OCI-LY1 (cell line): ENCODE results near the gene TMEM238.

Source experiments
- H2AFZ ChIP-seq: fragments of 200-600 bp; sonication (generic), shearing (Covaris generic); 2 replicates; pipeline ENCODE4 v1.6.0; 2014; ENCODE audit warnings: antibody characterized with exemption, mild to moderate bottlenecking, low read length
- H3F3A ChIP-seq: fragments of 200-600 bp; sonication (generic), shearing (Covaris generic); 2 replicates; pipeline ENCODE4 v1.6.0; 2014; ENCODE audit warnings: mild to moderate bottlenecking, antibody characterized with exemption, low read length, moderate library complexity; ENCODE audit not compliant: insufficient read depth
- H3K27ac ChIP-seq: fragments of 200-600 bp; sonication (generic); 2 replicates; pipeline ENCODE4 v1.5.1; 2014; ENCODE audit warnings: low read length, mixed run types, mild to moderate bottlenecking, low read depth; ENCODE audit not compliant: poor library complexity, severe bottlenecking
- H3K27me3 ChIP-seq: fragments of 200-600 bp; sonication (generic); 2 replicates; pipeline ENCODE4 v1.6.0; 2014; ENCODE audit warnings: antibody characterized with exemption, mild to moderate bottlenecking, low read length, moderate library complexity; ENCODE audit not compliant: insufficient read depth
- H3K36me3 ChIP-seq: fragments of 200-600 bp; sonication (generic); 2 replicates; pipeline ENCODE4 v1.6.1; 2014; ENCODE audit warnings: mild to moderate bottlenecking, antibody characterized with exemption, low read length, moderate library complexity, mixed read lengths; ENCODE audit not compliant: insufficient read depth
- H3K4me1 ChIP-seq: fragments of 200-600 bp; sonication (generic); 2 replicates; pipeline ENCODE4 v1.5.1; 2014; ENCODE audit warnings: mild to moderate bottlenecking, low read length, moderate library complexity; ENCODE audit not compliant: insufficient read depth, severe bottlenecking
- H3K4me2 ChIP-seq: fragments of 200-600 bp; sonication (generic), shearing (Covaris generic); 2 replicates; pipeline ENCODE4 v1.6.1; 2014; ENCODE audit warnings: low read length
- H3K4me3 ChIP-seq: fragments of 200-600 bp; sonication (generic); 2 replicates; pipeline ENCODE4 v1.5.1; 2014; ENCODE audit warnings: low read length, low read depth, mild to moderate bottlenecking, mixed read lengths; ENCODE audit not compliant: poor library complexity, severe bottlenecking
- H3K79me2 ChIP-seq: fragments of 200-600 bp; shearing (Covaris generic); 2 replicates; pipeline ENCODE4 v1.6.1; 2016; ENCODE audit warnings: mixed run types, low read length, mixed read lengths; ENCODE audit not compliant: insufficient read depth
- H3K9ac ChIP-seq: fragments of 200-600 bp; sonication (generic), shearing (Covaris generic); 2 replicates; pipeline ENCODE4 v1.6.1; 2014; ENCODE audit warnings: mild to moderate bottlenecking, low read length, mixed read lengths
- H3K9me2 ChIP-seq: fragments of 200-600 bp; sonication (generic), shearing (Covaris generic); 2 replicates; pipeline ENCODE4 v1.6.1; 2014; ENCODE audit warnings: low read depth, mild to moderate bottlenecking, low read length, mixed read lengths
- H3K9me3 ChIP-seq: fragments of 200-600 bp; shearing (Covaris generic); 2 replicates; pipeline ENCODE4 v1.6.1; 2014; ENCODE audit warnings: low read length, mixed read lengths
- H4K20me1 ChIP-seq: fragments of 200-600 bp; sonication (generic), shearing (Covaris generic); 2 replicates; pipeline ENCODE4 v1.6.0; 2016; ENCODE audit warnings: mild to moderate bottlenecking, low read length; ENCODE audit not compliant: insufficient read depth
- CTCF ChIP-seq: fragments of 200-600 bp; sonication (generic), shearing (Covaris generic); IDR thresholded peaks from 2 replicates; pipeline ENCODE4 v1.5.1; 2017; ENCODE audit warnings: mild to moderate bottlenecking, antibody characterized with exemption, low read length, moderate library complexity, mixed read lengths
- EZH2 ChIP-seq: fragments of 200-600 bp; sonication (generic), shearing (Covaris generic); IDR thresholded peaks from 2 replicates; pipeline ENCODE4 v1.8.0; 2017; ENCODE audit warnings: borderline replicate concordance, mixed run types, mild to moderate bottlenecking, antibody characterized with exemption, low read length, moderate library complexity, mixed read lengths

The TMEM238 gene

DNA sequence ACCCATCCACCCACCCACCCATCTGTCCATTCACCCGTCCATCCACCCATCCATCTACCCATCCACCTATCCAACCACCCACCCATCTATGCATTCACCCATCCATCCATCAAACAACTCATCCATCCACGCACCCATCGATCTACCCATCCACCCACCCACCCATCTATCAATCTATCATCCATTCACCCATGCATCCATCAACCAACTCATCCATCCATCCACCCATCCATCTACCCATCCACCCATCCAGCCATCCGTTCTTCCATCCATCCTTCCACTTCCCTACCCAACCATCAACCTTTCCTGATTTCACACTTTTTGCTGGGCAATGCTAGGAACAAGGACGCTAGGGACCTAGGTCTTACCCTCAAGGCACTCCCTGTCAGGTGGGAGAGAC lies 2.1 kb downstream of the TMEM238 start:
- Histone ChIP-seq H3K27me3 (no peaks in the 10 kb centered on the region), H3K4me1 (peaks cover 22% of the 10 kb centered on the region), H4K20me1 (no peaks in the 10 kb centered on the region), H3K27ac (no peak overlapping the region), H3K4me3 (no peak overlapping the region), H2AFZ (no peak overlapping the region), H3K9me3 (no peaks in the 10 kb centered on the region), H3F3A (no peaks in the 10 kb centered on the region), H3K4me2 (no peak overlapping the region), H3K36me3 (peaks cover 12% of the 10 kb centered on the region), H3K9me2 (no peaks in the 10 kb centered on the region), H3K79me2 (no peaks in the 10 kb centered on the region), H3K9ac (no peak overlapping the region)
- TF ChIP-seq EZH2: no peak
- TF ChIP-seq CTCF: no peak

DNA sequence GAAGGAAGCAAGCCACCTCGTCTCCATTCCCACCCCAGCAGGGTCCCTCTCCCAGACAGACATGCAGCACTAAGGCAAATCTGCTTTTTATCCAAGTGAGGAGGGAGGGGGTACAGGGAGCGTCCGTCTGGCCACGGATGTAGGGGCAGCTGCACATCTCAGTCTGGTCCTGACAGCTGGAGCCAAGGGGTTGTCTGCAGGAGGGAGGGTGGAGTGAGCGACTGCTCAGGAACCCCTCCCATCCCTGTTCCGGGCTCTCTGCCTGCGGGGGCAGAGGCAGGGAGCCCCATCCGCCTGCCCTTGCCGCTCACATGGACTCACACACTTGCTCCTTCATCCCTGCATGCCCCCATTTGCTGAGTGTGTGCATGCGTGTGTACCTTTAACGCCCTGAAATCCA lies 4.9 kb downstream of the TMEM238 start:
- Histone ChIP-seq H3K9me2 (no peaks in the 10 kb centered on the region), H3K36me3 (no peaks in the 10 kb centered on the region; the same call in 1 of the 2 replicates), H3K4me2 (no peak overlapping the region), H3K79me2 (no peaks in the 10 kb centered on the region), H2AFZ (no peak overlapping the region), H3K9me3 (no peaks in the 10 kb centered on the region), H3K4me1 (peaks cover 6% of the 10 kb centered on the region), H4K20me1 (no peaks in the 10 kb centered on the region), H3K27ac (no peak overlapping the region), H3F3A (no peaks in the 10 kb centered on the region), H3K9ac (no peak overlapping the region), H3K27me3 (0 out of 2 replicates have a peak, but pooled peaks cover 11% of the 10 kb centered on the region), H3K4me3 (no peak overlapping the region)
- TF ChIP-seq CTCF: no peak
- no peak for TF ChIP-seq EZH2

DNA sequence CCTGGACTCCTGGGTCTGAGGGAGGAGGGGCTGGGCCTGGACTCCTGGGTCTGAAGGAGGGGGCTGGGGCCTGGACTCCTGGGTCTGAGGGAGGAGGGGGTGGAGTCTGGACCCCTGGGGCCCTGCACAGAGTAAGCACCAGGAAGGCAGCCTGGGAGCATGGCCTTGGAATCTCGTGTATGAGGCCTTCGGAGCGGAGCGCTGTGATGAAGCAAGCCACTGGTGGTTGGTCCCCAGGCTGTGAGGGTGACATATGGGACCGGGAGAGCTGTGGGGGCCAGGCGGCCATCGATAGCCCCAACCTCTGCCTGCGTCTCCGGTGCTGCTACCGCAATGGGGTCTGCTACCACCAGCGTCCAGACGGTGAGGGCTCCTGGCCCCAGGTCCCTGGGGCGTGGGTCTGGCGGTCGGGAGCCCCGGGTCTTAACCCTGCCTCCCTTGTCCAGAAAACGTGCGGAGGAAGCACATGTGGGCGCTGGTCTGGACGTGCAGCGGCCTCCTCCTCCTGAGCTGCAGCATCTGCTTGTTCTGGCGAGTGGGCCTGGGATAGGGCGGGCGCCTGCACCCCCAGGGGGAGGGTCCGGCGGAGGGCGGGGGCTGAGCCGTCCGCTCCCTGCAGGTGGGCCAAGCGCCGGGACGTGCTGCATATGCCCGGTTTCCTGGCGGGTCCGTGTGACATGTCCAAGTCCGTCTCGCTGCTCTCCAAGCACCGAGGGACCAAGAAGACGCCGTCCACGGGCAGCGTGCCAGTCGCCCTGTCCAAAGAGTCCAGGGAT lies 6.5 kb downstream of the TMEM238 start:
- Histone ChIP-seq H3K36me3 (no peaks in the 10 kb centered on the region), H3K79me2 (no peaks in the 10 kb centered on the region), H3K27ac (no peak overlapping the region), H3F3A (no peaks in the 10 kb centered on the region), H3K4me3 (no peak overlapping the region), H3K4me2 (no peak overlapping the region), H3K9ac (no peak overlapping the region), H4K20me1 (no peaks in the 10 kb centered on the region), H3K9me2 (no peaks in the 10 kb centered on the region), H3K27me3 (0 out of 2 replicates have a peak, but pooled peaks cover 11% of the 10 kb centered on the region), H3K9me3 (no peaks in the 10 kb centered on the region), H2AFZ (no peak overlapping the region), H3K4me1 (no peaks in the 10 kb centered on the region)
- TF ChIP-seq EZH2: no peak
- TF ChIP-seq CTCF: no peak
